ENCODE measurements around the gene ABRACL. TPM values are rescaled to one million over a fixed set of nuclear protein-coding genes. Genes with fewer than 3 reads are reported as not detected.
"Not testable (repeated sequence)": the region's sequence is repeated elsewhere in the genome, so short reads cannot be mapped to it uniquely, and the experiment has no call there.

ABRACL gene
- total RNA-seq, 4 donors from 2014 or later: 4.6 to 10.1 (median 7.1) TPM

GRCh38 chr6:138989098-138989983 lies 39.2 kb upstream of the ABRACL start:
- no peak overlapping the region for H3K4me3 ChIP-seq
- no peaks in the 10 kb centered on the region for H3K9me3 ChIP-seq
- intact Hi-C loops (cut with DNase I): no loop called here
- H3K27me3 ChIP-seq: no peaks in the 10 kb centered on the region
- no peak for DNase-seq (ENCODE audit: extremely low spot score)
- H3K27ac ChIP-seq (replicated peaks in 1 of 4): no peak overlapping the region
- TF ChIP-seq POLR2AphosphoS5 (IDR thresholded peaks at IDR 0.05) (no peak), CTCF (IDR thresholded peaks at IDR 0.05) (no peak), EP300 (IDR thresholded peaks at IDR 0.05) (no peak)
- H3K4me1 ChIP-seq: peaks cover 21 to 33% (median 32%) of the 10 kb centered on the region in 4 donors
- WGBS: 90% methylated on average over 5 of the region's 5 CpGs
- no peaks in the 10 kb centered on the region for H3K36me3 ChIP-seq

DNA sequence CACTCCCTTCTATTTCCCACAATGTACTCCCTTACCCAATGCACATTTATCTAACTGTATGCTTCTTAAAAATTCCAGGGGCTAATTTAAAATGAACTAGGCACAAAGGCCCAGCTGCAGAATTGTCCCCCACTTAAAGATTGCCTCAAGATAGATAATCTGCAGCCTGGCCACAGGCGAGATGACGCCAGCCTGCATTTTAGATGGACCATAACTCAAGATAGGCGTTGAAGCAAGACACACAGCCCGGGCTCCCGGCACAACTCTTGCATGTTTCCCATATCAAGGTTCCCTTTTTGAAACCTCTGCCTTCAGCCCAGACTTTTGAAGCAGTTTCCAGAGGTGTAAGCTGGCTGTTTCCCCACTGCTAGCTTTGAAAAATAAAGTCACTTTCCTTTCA lies 37.3 kb upstream of the ABRACL start:
- no peak overlapping the region for H3K4me3 ChIP-seq
- intact Hi-C loops (cut with DNase I): no loop called here
- H3K4me1 ChIP-seq: peaks cover 10 to 15% (median 14%) of the 10 kb centered on the region in 4 donors
- DNase-seq (ENCODE audit: extremely low spot score): no peak
- TF ChIP-seq POLR2AphosphoS5 (IDR thresholded peaks at IDR 0.05) (no peak), CTCF (IDR thresholded peaks at IDR 0.05) (no peak), EP300 (IDR thresholded peaks at IDR 0.05) (no peak), POLR2A (IDR thresholded peaks at IDR 0.05; ENCODE audit: low read depth) (no peak)
- no peak overlapping the region for H3K27ac ChIP-seq (replicated peaks in 1 of 4)
- no peaks in the 10 kb centered on the region for H3K27me3 ChIP-seq
- no peaks in the 10 kb centered on the region for H3K9me3 ChIP-seq
- 87% methylated on average over 5 of the region's 5 CpGs for WGBS
- no peaks in the 10 kb centered on the region for H3K36me3 ChIP-seq

GRCh38 chr6:138992965-138993364 lies 35.6 kb upstream of the ABRACL start:
- H3K4me3 ChIP-seq; H3K9me3 ChIP-seq; H3K27ac ChIP-seq (replicated peaks in 1 of 4); DNase-seq (ENCODE audit: extremely low spot score); H3K36me3 ChIP-seq; H3K27me3 ChIP-seq; H3K4me1 ChIP-seq; intact Hi-C loops (cut with DNase I): not testable (repeated sequence)
- 88% methylated on average over 5 of the region's 5 CpGs for WGBS

- H3K9me3 ChIP-seq; H3K36me3 ChIP-seq; DNase-seq (ENCODE audit: extremely low spot score); H3K27me3 ChIP-seq; H3K4me1 ChIP-seq; intact Hi-C loops (cut with DNase I); H3K27ac ChIP-seq (replicated peaks in 1 of 4); H3K4me3 ChIP-seq: not testable (repeated sequence)
- WGBS: 100% methylated on average over 1 of the region's 1 CpG
Measured at GRCh38 chr6:138993410-138993809, 35.1 kb upstream of the ABRACL start.

GRCh38 chr6:138996524-138996923 lies 32.0 kb upstream of the ABRACL start:
- intact Hi-C loops (cut with DNase I): no loop called here
- WGBS: 81% methylated on average over 3 of the region's 3 CpGs
- H3K27me3 ChIP-seq: no peaks in the 10 kb centered on the region
- TF ChIP-seq EP300 (IDR thresholded peaks at IDR 0.05) (no peak), POLR2A (IDR thresholded peaks at IDR 0.05; ENCODE audit: low read depth) (no peak), POLR2AphosphoS5 (IDR thresholded peaks at IDR 0.05) (no peak), CTCF (IDR thresholded peaks at IDR 0.05) (no peak)
- no peaks in the 10 kb centered on the region for H3K9me3 ChIP-seq
- no peak overlapping the region for H3K27ac ChIP-seq (replicated peaks in 1 of 4)
- no peak overlapping the region for H3K4me3 ChIP-seq
- peak; percentile 62 for DNase-seq (ENCODE audit: extremely low spot score)
- no peaks in the 10 kb centered on the region for H3K4me1 ChIP-seq
- no peaks in the 10 kb centered on the region for H3K36me3 ChIP-seq

GRCh38 chr6:138997136-138997535 lies 31.4 kb upstream of the ABRACL start:
- Histone ChIP-seq H3K4me1 (no peaks in the 10 kb centered on the region), H3K27me3 (no peaks in the 10 kb centered on the region), H3K27ac (replicated peaks in 1 of 4) (no peak overlapping the region), H3K9me3 (no peaks in the 10 kb centered on the region), H3K4me3 (no peak overlapping the region), H3K36me3 (no peaks in the 10 kb centered on the region)
- intact Hi-C loops (cut with DNase I): no loop called here
- TF ChIP-seq POLR2A (IDR thresholded peaks at IDR 0.05; ENCODE audit: low read depth) (no peak), CTCF (IDR thresholded peaks at IDR 0.05) (no peak), POLR2AphosphoS5 (IDR thresholded peaks at IDR 0.05) (no peak), EP300 (IDR thresholded peaks at IDR 0.05) (no peak)
- WGBS: 85% methylated on average over 5 of the region's 5 CpGs
- DNase-seq (ENCODE audit: extremely low spot score): no peak

All from esophagus muscularis mucosa (tissue), 4 donors.